ENCODE data around the gene RFX2. TPM values are rescaled to one million over a fixed set of nuclear protein-coding genes. Genes with fewer than 3 reads are reported as not detected.

Gene RFX2
- total RNA-seq, 1 donor from 2014 or later, result 3.2 TPM

- Mint-ChIP-seq H3K27me3 (ENCODE audit: low read depth, unreplicated experiment) (peaks cover 14% of the 10 kb centered on the region), H3K9me3 (ENCODE audit: unreplicated experiment) (peaks cover under 1% of the 10 kb centered on the region)
- no peak for FAIRE-seq
Measured at GRCh38 chr19:5994405-5995165, 115.7 kb downstream of the RFX2 start.

GRCh38 chr19:5993648-5994358 is 116.5 kb downstream of the RFX2 start:
- Histone ChIP-seq H2AFZ (ENCODE audit: low read depth, low read length) (no peak overlapping the region), H3K4me2 (ENCODE audit: low read length) (no peak overlapping the region), H3K4me3 (ENCODE audit: insufficient read depth, low read depth, low read length) (no peak overlapping the region), H3K79me2 (ENCODE audit: insufficient read depth, low read length) (no peaks in the 10 kb centered on the region), H3K9me3 (ENCODE audit: insufficient read depth, low read depth, low read length) (no peaks in the 10 kb centered on the region), H3K9ac (ENCODE audit: low read length) (no peak overlapping the region), H3K36me3 (ENCODE audit: insufficient read depth, low read length) (no peaks in the 10 kb centered on the region), H4K20me1 (ENCODE audit: insufficient read depth, low read length) (no peaks in the 10 kb centered on the region), H3K4me1 (ENCODE audit: insufficient read depth, low read length) (no peaks in the 10 kb centered on the region), H3K27me3 (ENCODE audit: insufficient read depth, low read length) (no peaks in the 10 kb centered on the region), H3K27ac (ENCODE audit: low read depth, low read length) (no peak overlapping the region)
- Mint-ChIP-seq H3K4me1 (ENCODE audit: low read depth, unreplicated experiment) (peaks cover 2% of the 10 kb centered on the region), H3K27me3 (ENCODE audit: low read depth, unreplicated experiment) (peaks cover 14% of the 10 kb centered on the region), H3K27ac (ENCODE audit: unreplicated experiment) (no peak overlapping the region), H3K4me3 (ENCODE audit: unreplicated experiment) (no peak overlapping the region), H3K36me3 (ENCODE audit: low read depth, unreplicated experiment) (no peaks in the 10 kb centered on the region), H3K9me3 (ENCODE audit: unreplicated experiment) (no peaks in the 10 kb centered on the region)
- no peak for FAIRE-seq
- no peak for DNase-seq (ENCODE audit: low read depth)
- TF ChIP-seq EZH2 (IDR thresholded peaks at IDR 0.05; ENCODE audit: insufficient read depth, low read length) (no peak), CTCF (IDR thresholded peaks at IDR 0.05; ENCODE audit: insufficient read depth, low read depth, low read length) (no peak)

More at GRCh38 chr19:5994405-5995165, 115.7 kb downstream of the RFX2 start:
- no peaks in the 10 kb centered on the region for H3K79me2 ChIP-seq (ENCODE audit: insufficient read depth, low read length)
- H3K4me1 ChIP-seq (ENCODE audit: insufficient read depth, low read length), result no peaks in the 10 kb centered on the region
- TF ChIP-seq CTCF (IDR thresholded peaks at IDR 0.05; ENCODE audit: insufficient read depth, low read depth, low read length) (no peak), EZH2 (IDR thresholded peaks at IDR 0.05; ENCODE audit: insufficient read depth, low read length) (no peak)
- H3K9ac ChIP-seq (ENCODE audit: low read length), result no peak overlapping the region
- no peak overlapping the region for H3K4me3 Mint-ChIP-seq (ENCODE audit: unreplicated experiment)
- H3K27me3 ChIP-seq (ENCODE audit: insufficient read depth, low read length), result no peaks in the 10 kb centered on the region
- no peak overlapping the region for H3K27ac ChIP-seq (ENCODE audit: low read depth, low read length)
- peaks cover 3% of the 10 kb centered on the region for H3K36me3 Mint-ChIP-seq (ENCODE audit: low read depth, unreplicated experiment)
- no peaks in the 10 kb centered on the region for H4K20me1 ChIP-seq (ENCODE audit: insufficient read depth, low read length)
- no peak overlapping the region for H3K27ac Mint-ChIP-seq (ENCODE audit: unreplicated experiment)
- H3K36me3 ChIP-seq (ENCODE audit: insufficient read depth, low read length), result no peaks in the 10 kb centered on the region
- H3K4me2 ChIP-seq (ENCODE audit: low read length), result no peak overlapping the region
- H3K4me3 ChIP-seq (ENCODE audit: insufficient read depth, low read depth, low read length), result no peak overlapping the region
- no peak for DNase-seq (ENCODE audit: low read depth)
- no peak overlapping the region for H2AFZ ChIP-seq (ENCODE audit: low read depth, low read length)
- H3K9me3 ChIP-seq (ENCODE audit: insufficient read depth, low read depth, low read length), result no peaks in the 10 kb centered on the region
- peaks cover 2% of the 10 kb centered on the region for H3K4me1 Mint-ChIP-seq (ENCODE audit: low read depth, unreplicated experiment)
